GM10248 (cell line): Measurements from ENCODE around the gene MRC2.

Source experiments
- CTCF ChIA-PET: fragments of 300-600 bp; sonication (Branson Sonifier 250); formaldehyde crosslinking; extraction: SDS; loops from one replicate; lab custom pipeline; 2021; ENCODE audit warnings: antibody characterized with exemption; lab: Yijun Ruan, JAX
- POLR2A ChIA-PET: fragments of 350-650 bp; sonication (Branson Sonifier 250); formaldehyde crosslinking; extraction: SDS; loops from one replicate; lab custom pipeline; 2020; ENCODE audit warnings: antibody characterized with exemption; lab: Yijun Ruan, JAX
- DNase-seq: peaks from one replicate; pipeline ENCODE4 v3.0.0; 2012; ENCODE audit errors: extremely low spot score
- CTCF ChIP-seq: IDR thresholded peaks from 2 replicates; pipeline ENCODE4 v1.5.1; 2012; ENCODE audit warnings: mild to moderate bottlenecking, low read depth; ENCODE audit errors: extremely low read depth, missing control alignments, control extremely low read depth

The MRC2 gene

GRCh38 chr17:62676952-62677596 is 49.6 kb downstream of the MRC2 start:
- no peak for DNase-seq
- no peak for TF ChIP-seq CTCF
- ChIA-PET CTCF (no interaction called here), POLR2A (no interaction called here)

GRCh38 chr17:62678214-62678919 is 50.9 kb downstream of the MRC2 start:
- ChIA-PET CTCF (no interaction called here), POLR2A (no interaction called here)
- no peak for DNase-seq
- no peak for TF ChIP-seq CTCF

GRCh38 chr17:62679866-62680377 is 52.5 kb downstream of the MRC2 start:
- POLR2A ChIA-PET, result no interaction called here
- DNase-seq, result no peak
- CTCF ChIA-PET, result no interaction called here
- no peak for TF ChIP-seq CTCF

- no peak for TF ChIP-seq CTCF
- DNase-seq, result no peak
- ChIA-PET POLR2A (no interaction called here), CTCF (no interaction called here)
These were observed 53.1 kb downstream of the MRC2 start for GRCh38 chr17:62680541-62681052.

GRCh38 chr17:62681061-62681938 is 53.8 kb downstream of the MRC2 start:
- TF ChIP-seq CTCF, result no peak
- ChIA-PET POLR2A (no interaction called here), CTCF (no interaction called here)
- DNase-seq, result no peak

GRCh38 chr17:62681939-62682381 is 54.5 kb downstream of the MRC2 start:
- POLR2A ChIA-PET, result no interaction called here
- no peak for TF ChIP-seq CTCF
- CTCF ChIA-PET, result no interaction called here
- DNase-seq, result no peak
